Stomach (tissue), 4 donors: Measurements from ENCODE around the gene PTPN14.

ENCODE experiments used
- CTCF ChIP-seq, 7 experiments: fragments of 450-650 bp in 4 of 7; fragments of 200-600 bp in 3 of 7; sonication (generic) in 3 of 7; IDR thresholded peaks; one replicate each; pipeline ENCODE4 v1.5.1; 2016 to 2019; ENCODE audit warnings: antibody characterized with exemption in 7 of 7, control low read depth in 2 of 7, mild to moderate bottlenecking in 1 of 7
- POLR2A ChIP-seq, 4 donors: fragments of 450-650 bp; IDR thresholded peaks; one replicate each; pipeline ENCODE4 v1.6.1; 2016; ENCODE audit warnings: antibody characterized with exemption in 4 of 4, control low read depth in 2 of 4, mild to moderate bottlenecking in 1 of 4, moderate library complexity in 1 of 4
- POLR2AphosphoS5 ChIP-seq, 3 donors: sonication (generic); formaldehyde crosslinking; IDR thresholded peaks; one replicate each; pipeline ENCODE4 v1.6.1; 2016; ENCODE audit warnings: antibody characterized with exemption in 3 of 3

- no peak for TF ChIP-seq POLR2A (IDR thresholded peaks at IDR 0.05)
- no peak for TF ChIP-seq POLR2AphosphoS5 (IDR thresholded peaks at IDR 0.05)
- no peak for TF ChIP-seq CTCF (IDR thresholded peaks at IDR 0.05)
Measured at GRCh38 chr1:214400131-214400530, 151.3 kb downstream of the PTPN14 start.
